BE2C (cell line): ENCODE results near the gene BAZ2B.
"Not testable (repeated sequence)": the region's sequence is repeated elsewhere in the genome, so short reads cannot be mapped to it uniquely, and the experiment has no call there.

Experiments
- DNase-seq: peaks from one replicate; pipeline ENCODE4 v3.0.0-alpha.2; 2020
- H3K27me3 ChIP-seq: fragments of 250-450 bp; sonication (Bioruptor Pico); 2 replicates; pipeline ENCODE4 v1.5.1; 2020; ENCODE audit warnings: mild to moderate bottlenecking
- H3K36me3 ChIP-seq: fragments of 250-450 bp; sonication (Bioruptor Pico); 2 replicates; pipeline ENCODE4 v1.5.1; 2020; ENCODE audit warnings: mild to moderate bottlenecking
- H3K4me1 ChIP-seq: fragments of 250-450 bp; sonication (Bioruptor Pico); 2 replicates; pipeline ENCODE4 v1.5.1; 2020
- H3K4me3 ChIP-seq: 2 replicates; pipeline ENCODE4 v1.5.1; 2011; ENCODE audit warnings: low read depth, low read length
- H3K9me3 ChIP-seq: fragments of 250-450 bp; sonication (Bioruptor Pico); 2 replicates; pipeline ENCODE4 v1.5.1; 2020
- TF ChIP-seq, protein P1 (sequence below): IDR thresholded peaks from 2 replicates; pipeline ENCODE4 v1.5.1; 2012; ENCODE audit warnings: mild to moderate bottlenecking, low read depth, low read length

Gene BAZ2B

GRCh38 chr2:159375241-159375640 is 241.1 kb downstream of the BAZ2B start:
- Histone ChIP-seq H3K36me3 (no peaks in the 10 kb centered on the region), H3K4me1 (no peaks in the 10 kb centered on the region), H3K4me3 (no peak overlapping the region), H3K27me3 (no peaks in the 10 kb centered on the region), H3K9me3 (no peaks in the 10 kb centered on the region)
- TF ChIP-seq, protein P1, sequence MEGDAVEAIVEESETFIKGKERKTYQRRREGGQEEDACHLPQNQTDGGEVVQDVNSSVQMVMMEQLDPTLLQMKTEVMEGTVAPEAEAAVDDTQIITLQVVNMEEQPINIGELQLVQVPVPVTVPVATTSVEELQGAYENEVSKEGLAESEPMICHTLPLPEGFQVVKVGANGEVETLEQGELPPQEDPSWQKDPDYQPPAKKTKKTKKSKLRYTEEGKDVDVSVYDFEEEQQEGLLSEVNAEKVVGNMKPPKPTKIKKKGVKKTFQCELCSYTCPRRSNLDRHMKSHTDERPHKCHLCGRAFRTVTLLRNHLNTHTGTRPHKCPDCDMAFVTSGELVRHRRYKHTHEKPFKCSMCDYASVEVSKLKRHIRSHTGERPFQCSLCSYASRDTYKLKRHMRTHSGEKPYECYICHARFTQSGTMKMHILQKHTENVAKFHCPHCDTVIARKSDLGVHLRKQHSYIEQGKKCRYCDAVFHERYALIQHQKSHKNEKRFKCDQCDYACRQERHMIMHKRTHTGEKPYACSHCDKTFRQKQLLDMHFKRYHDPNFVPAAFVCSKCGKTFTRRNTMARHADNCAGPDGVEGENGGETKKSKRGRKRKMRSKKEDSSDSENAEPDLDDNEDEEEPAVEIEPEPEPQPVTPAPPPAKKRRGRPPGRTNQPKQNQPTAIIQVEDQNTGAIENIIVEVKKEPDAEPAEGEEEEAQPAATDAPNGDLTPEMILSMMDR = no peak
- DNase-seq = no peak

DNA sequence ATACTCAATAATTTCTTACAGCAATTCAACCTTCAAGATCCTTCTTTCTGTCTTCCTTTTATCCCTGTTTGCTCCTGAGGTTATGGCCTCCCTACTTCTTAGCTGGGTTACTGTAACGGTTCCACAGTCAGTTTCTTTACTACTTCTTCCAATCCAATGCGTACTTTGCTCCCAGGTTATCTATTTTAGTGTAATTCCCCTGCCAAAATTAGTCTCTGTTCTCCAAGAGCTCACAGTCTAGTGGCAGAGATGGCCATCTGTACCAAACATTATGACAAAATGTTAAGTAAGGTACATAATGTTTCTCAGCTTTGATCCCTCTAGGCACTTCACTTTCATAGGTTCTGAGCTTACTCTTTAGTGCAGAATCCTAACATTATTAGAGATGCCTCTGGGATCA is 244.8 kb downstream of the BAZ2B start:
- TF ChIP-seq, protein P1 = no peak
- no peak for DNase-seq

DNA sequence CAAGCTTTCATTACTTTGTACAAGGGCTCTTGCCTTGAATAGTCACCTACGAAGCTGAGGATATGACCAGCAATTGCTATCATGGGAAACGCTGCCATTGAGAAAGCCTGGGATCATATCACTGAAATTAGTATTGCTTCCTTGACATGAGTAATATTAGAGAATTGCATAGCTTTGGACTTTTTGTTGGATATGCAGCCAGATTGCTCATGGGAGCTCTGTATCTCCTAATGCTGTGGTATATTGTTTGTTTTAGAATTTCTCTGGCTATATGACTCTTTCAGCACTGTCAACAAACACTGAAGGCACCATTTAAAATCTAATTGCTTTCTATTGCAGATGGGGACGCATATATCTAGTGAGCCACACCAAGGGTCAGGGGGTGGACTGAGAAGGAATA is 249.8 kb downstream of the BAZ2B start:
- TF ChIP-seq, protein P1 = no peak
- no peak for DNase-seq
- H3K4me3 ChIP-seq = no peak overlapping the region
- no peaks in the 10 kb centered on the region for H3K9me3 ChIP-seq
- no peaks in the 10 kb centered on the region for H3K4me1 ChIP-seq
- H3K36me3 ChIP-seq = no peaks in the 10 kb centered on the region
- no peaks in the 10 kb centered on the region for H3K27me3 ChIP-seq

More for the DNA sequence above, 244.8 kb downstream of the BAZ2B start:
- Histone ChIP-seq H3K9me3 (no peaks in the 10 kb centered on the region), H3K36me3 (no peaks in the 10 kb centered on the region), H3K4me3 (no peak overlapping the region), H3K27me3 (no peaks in the 10 kb centered on the region), H3K4me1 (no peaks in the 10 kb centered on the region)

GRCh38 chr2:159362816-159363251 is 253.5 kb downstream of the BAZ2B start:
- H3K27me3 ChIP-seq = no peaks in the 10 kb centered on the region
- no peaks in the 10 kb centered on the region for H3K9me3 ChIP-seq
- no peaks in the 10 kb centered on the region for H3K36me3 ChIP-seq
- H3K4me1 ChIP-seq = no peaks in the 10 kb centered on the region
- TF ChIP-seq, protein P1 = no peak
- no peak for DNase-seq
- H3K4me3 ChIP-seq = no peak overlapping the region

- DNase-seq = no peak
- H3K4me3 ChIP-seq = no peak overlapping the region
- no peaks in the 10 kb centered on the region for H3K36me3 ChIP-seq
- H3K9me3 ChIP-seq = no peaks in the 10 kb centered on the region
- no peaks in the 10 kb centered on the region for H3K27me3 ChIP-seq
- no peaks in the 10 kb centered on the region for H3K4me1 ChIP-seq
- TF ChIP-seq, protein P1 = no peak
Observed at GRCh38 chr2:159362094-159362493, 254.3 kb downstream of the BAZ2B start.

DNA sequence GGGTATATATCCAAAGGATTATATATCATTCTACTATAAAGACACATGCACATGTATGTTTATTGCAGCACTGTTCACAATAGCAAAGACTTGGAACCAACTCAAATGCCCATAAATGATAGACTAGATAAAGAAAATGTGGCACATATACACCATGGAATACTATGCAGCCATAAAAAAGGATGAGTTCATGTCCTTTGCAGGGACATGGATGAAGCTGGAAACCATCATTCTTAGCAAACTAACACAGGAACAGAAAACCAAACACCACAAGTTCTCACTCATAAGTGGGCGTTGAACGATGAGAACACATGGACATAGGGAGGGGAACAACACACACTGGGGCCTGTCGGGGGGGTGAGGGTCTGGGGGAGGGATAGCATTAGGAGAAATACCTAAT is 254.7 kb downstream of the BAZ2B start:
- not testable (repeated sequence) for H3K36me3 ChIP-seq, H3K4me1 ChIP-seq, H3K4me3 ChIP-seq, H3K27me3 ChIP-seq, H3K9me3 ChIP-seq, DNase-seq

DNA sequence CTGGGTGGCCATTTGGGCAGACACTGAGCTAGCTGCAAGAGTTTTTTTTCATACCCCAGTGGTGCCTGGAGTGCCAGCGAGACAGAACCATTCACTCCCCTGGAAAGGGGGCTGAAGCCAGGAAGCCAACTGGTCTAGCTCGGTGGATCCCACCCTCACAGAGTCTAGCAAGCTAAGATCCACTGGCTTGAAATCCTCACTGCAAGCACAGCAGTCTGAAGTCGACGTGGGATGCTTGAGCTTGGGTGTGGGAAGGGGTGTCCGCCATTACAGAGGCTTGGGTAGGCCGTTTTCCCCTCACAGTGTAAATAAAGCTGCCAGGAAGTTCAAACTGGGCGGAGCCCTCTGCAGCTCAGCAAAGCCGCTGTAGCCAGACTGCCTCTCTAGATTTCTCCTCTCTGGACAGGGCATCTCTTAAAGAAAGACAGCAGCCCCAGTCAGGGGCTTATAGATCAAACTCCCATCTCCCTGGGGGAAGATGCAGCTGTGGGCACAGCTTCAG is 260.2 kb downstream of the BAZ2B start:
- no peak for DNase-seq
- H3K27me3 ChIP-seq = no peaks in the 10 kb centered on the region
- TF ChIP-seq, protein P1 = no peak
- H3K4me3 ChIP-seq = no peak overlapping the region
- no peaks in the 10 kb centered on the region for H3K4me1 ChIP-seq
- H3K9me3 ChIP-seq = no peaks in the 10 kb centered on the region
- H3K36me3 ChIP-seq = no peaks in the 10 kb centered on the region
